CD4-positive, alpha-beta T cell treated with Interleukin-4 for 4 hours (primary cell): ENCODE measurements around the gene OSBPL8.

ENCODE experiments used
- DNase-seq: peaks from one replicate; pipeline ENCODE4 v3.0.0-alpha.2; 2020

Gene OSBPL8

GRCh38 chr12:76462668-76463224, 96.8 kb downstream of the OSBPL8 start:
- no peak for DNase-seq

GRCh38 chr12:76460807-76461206, 98.8 kb downstream of the OSBPL8 start:
- no peak for DNase-seq

- DNase-seq, result no peak
Measured at GRCh38 chr12:76457818-76458217, 101.8 kb downstream of the OSBPL8 start.

GRCh38 chr12:76457010-76457409, 102.6 kb downstream of the OSBPL8 start:
- peak; percentile 43 for DNase-seq

GRCh38 chr12:76455582-76456345, 103.8 kb downstream of the OSBPL8 start:
- peak; percentile 74 for DNase-seq

GRCh38 chr12:76451528-76451927, 108.0 kb downstream of the OSBPL8 start:
- no peak for DNase-seq

- no peak for DNase-seq
Measured at GRCh38 chr12:76450690-76451089, 108.9 kb downstream of the OSBPL8 start.

GRCh38 chr12:76449993-76450392, 109.6 kb downstream of the OSBPL8 start:
- no peak for DNase-seq

GRCh38 chr12:76449583-76449982, 110.0 kb downstream of the OSBPL8 start:
- no peak for DNase-seq

GRCh38 chr12:76449016-76449415, 110.6 kb downstream of the OSBPL8 start:
- DNase-seq, result no peak

GRCh38 chr12:76446090-76446489, 113.5 kb downstream of the OSBPL8 start:
- no peak for DNase-seq

- DNase-seq, result no peak
Measured at GRCh38 chr12:76445462-76445861, 114.1 kb downstream of the OSBPL8 start.

- DNase-seq, result no peak
Measured at GRCh38 chr12:76444408-76444984, 115.1 kb downstream of the OSBPL8 start.

GRCh38 chr12:76441016-76441415, 118.6 kb downstream of the OSBPL8 start:
- no peak for DNase-seq

GRCh38 chr12:76432733-76433132, 126.8 kb downstream of the OSBPL8 start:
- no peak for DNase-seq

GRCh38 chr12:76428117-76428516, 131.5 kb downstream of the OSBPL8 start:
- DNase-seq, result no peak

GRCh38 chr12:76426160-76426559, 133.4 kb downstream of the OSBPL8 start:
- DNase-seq, result no peak

- no peak for DNase-seq
Measured at GRCh38 chr12:76424941-76425340, 134.6 kb downstream of the OSBPL8 start.

- no peak for DNase-seq
Measured at GRCh38 chr12:76422543-76423438, 136.8 kb downstream of the OSBPL8 start.

- DNase-seq, result no peak
Measured at GRCh38 chr12:76422154-76422542, 137.4 kb downstream of the OSBPL8 start.

GRCh38 chr12:76421046-76421445, 138.5 kb downstream of the OSBPL8 start:
- DNase-seq, result no peak

- no peak for DNase-seq
Measured at GRCh38 chr12:76420222-76420621, 139.3 kb downstream of the OSBPL8 start.

- DNase-seq, result peak; percentile 1
Measured at GRCh38 chr12:76417116-76417515, 142.5 kb downstream of the OSBPL8 start.
